ENCODE measurements around the gene CDV3. TPM values are rescaled to one million over a fixed set of nuclear protein-coding genes. Genes with fewer than 3 reads are reported as not detected.

Gene CDV3
- total RNA-seq, 1 experiment from 2014 or later: 173 TPM

- Mint-ChIP-seq H3K27me3 (ENCODE audit: low read depth) (no peaks in the 10 kb centered on the region), H3K36me3 (ENCODE audit: insufficient read depth in 1 of 3, low read depth in 3 of 3) (peaks cover 0 to 12% (median 0%) of the 10 kb centered on the region in 3 experiments; a peak in 1 of 7 replicates), H3K4me1 (peaks cover 12 to 15% of the 10 kb centered on the region in 2 experiments), H3K27ac (peak overlapping the region; percentile 39 to 79 (median 45); a peak in 5 of 7 replicates), H3K9me3 (peaks cover 11 to 12% of the 10 kb centered on the region in 2 experiments; a peak in 4 of 5 replicates), H3K4me3 (no peak overlapping the region)
- Histone ChIP-seq H2BK5ac (ENCODE audit: insufficient read length, low read length) (no peak overlapping the region), H3K9me3 (ENCODE audit: control insufficient read depth, low read depth, low read length) (no peaks in the 10 kb centered on the region), H3K23me2 (ENCODE audit: insufficient read length, low read depth, low read length, poor library complexity, severe bottlenecking) (no peaks in the 10 kb centered on the region), H3K4me2 (ENCODE audit: insufficient read depth, insufficient read length, low read length) (no peak overlapping the region), H3K27me3 (ENCODE audit: insufficient read depth, low read length) (no peaks in the 10 kb centered on the region), H4K8ac (replicated peaks; ENCODE audit: insufficient read length, low read depth, low read length) (no peak overlapping the region), H4K20me1 (ENCODE audit: control insufficient read depth, insufficient read depth, insufficient read length) (no peaks in the 10 kb centered on the region), H3K4ac (ENCODE audit: low read depth, low read length) (no peak overlapping the region), H3K56ac (ENCODE audit: insufficient read length, low read depth, low read length) (no peak overlapping the region), H3K9ac (ENCODE audit: extremely low read depth, insufficient read length, low read length) (no peak overlapping the region), H2BK120ac (ENCODE audit: low read depth, low read length, poor library complexity, severe bottlenecking) (no peak overlapping the region), H2BK12ac (ENCODE audit: insufficient read length, low read depth, low read length) (no peak overlapping the region), H3K14ac (ENCODE audit: insufficient read depth, low read length) (no peak overlapping the region), H2AFZ (ENCODE audit: low read length) (no peak overlapping the region), H3K23ac (ENCODE audit: insufficient read length, low read depth, low read length) (no peak overlapping the region), H3K79me1 (ENCODE audit: insufficient read depth, low read depth, low read length, poor library complexity, severe bottlenecking) (no peaks in the 10 kb centered on the region), H3K79me2 (ENCODE audit: insufficient read depth, low read length) (no peaks in the 10 kb centered on the region), H3K4me1 (ENCODE audit: insufficient read depth, low read length) (peaks cover 4% of the 10 kb centered on the region; the same call in 1 of the 2 replicates), H3K18ac (ENCODE audit: insufficient read length, low read depth, low read length) (no peak overlapping the region), H4K91ac (ENCODE audit: insufficient read length, low read depth, low read length) (no peak overlapping the region), H4K5ac (ENCODE audit: insufficient read length, low read depth, low read length) (no peak overlapping the region), H3K27ac (ENCODE audit: insufficient read length, low read depth, low read length) (no peak overlapping the region), H3T11ph (ENCODE audit: low read length) (no peak overlapping the region), H2BK15ac (ENCODE audit: low read depth, low read length) (no peak overlapping the region), H2AK5ac (ENCODE audit: insufficient read length, low read length) (no peak overlapping the region), H2BK20ac (ENCODE audit: low read depth, low read length, poor library complexity, severe bottlenecking) (no peak overlapping the region)
- TF ChIP-seq, protein P1, sequence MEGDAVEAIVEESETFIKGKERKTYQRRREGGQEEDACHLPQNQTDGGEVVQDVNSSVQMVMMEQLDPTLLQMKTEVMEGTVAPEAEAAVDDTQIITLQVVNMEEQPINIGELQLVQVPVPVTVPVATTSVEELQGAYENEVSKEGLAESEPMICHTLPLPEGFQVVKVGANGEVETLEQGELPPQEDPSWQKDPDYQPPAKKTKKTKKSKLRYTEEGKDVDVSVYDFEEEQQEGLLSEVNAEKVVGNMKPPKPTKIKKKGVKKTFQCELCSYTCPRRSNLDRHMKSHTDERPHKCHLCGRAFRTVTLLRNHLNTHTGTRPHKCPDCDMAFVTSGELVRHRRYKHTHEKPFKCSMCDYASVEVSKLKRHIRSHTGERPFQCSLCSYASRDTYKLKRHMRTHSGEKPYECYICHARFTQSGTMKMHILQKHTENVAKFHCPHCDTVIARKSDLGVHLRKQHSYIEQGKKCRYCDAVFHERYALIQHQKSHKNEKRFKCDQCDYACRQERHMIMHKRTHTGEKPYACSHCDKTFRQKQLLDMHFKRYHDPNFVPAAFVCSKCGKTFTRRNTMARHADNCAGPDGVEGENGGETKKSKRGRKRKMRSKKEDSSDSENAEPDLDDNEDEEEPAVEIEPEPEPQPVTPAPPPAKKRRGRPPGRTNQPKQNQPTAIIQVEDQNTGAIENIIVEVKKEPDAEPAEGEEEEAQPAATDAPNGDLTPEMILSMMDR (conservative IDR thresholded peaks at IDR 0.05): no peak
- peak; percentile 40 for DNase-seq
- WGBS (ENCODE audit: extremely low coverage, insufficient read length, low lambda C conversion rate): no CpG with 5 or more reads among the region's 3 CpGs
Observed at GRCh38 chr3:133547432-133548041, 25.9 kb upstream of the CDV3 start.

Data from H9 (cell line).